Sigmoid colon (tissue), 4 donors: Measurements from ENCODE around the gene ZNF385C.

Source experiments
- EP300 ChIP-seq, 4 donors: sonication (generic); formaldehyde crosslinking; IDR thresholded peaks; one replicate each; pipeline ENCODE4 v1.6.1; 2017; ENCODE audit warnings: antibody characterized with exemption in 4 of 4
- POLR2A ChIP-seq, 2 donors: fragments of 450-650 bp; IDR thresholded peaks; one replicate each; pipeline ENCODE4 v1.6.1; 2016; ENCODE audit warnings: antibody characterized with exemption in 2 of 2, mild to moderate bottlenecking in 2 of 2, moderate library complexity in 2 of 2
- POLR2AphosphoS5 ChIP-seq, 4 donors: sonication (generic); formaldehyde crosslinking; IDR thresholded peaks; one replicate each; pipeline ENCODE4 v1.6.1; 2017; ENCODE audit warnings: antibody characterized with exemption in 4 of 4
- TF ChIP-seq, protein P1 (sequence below), 4 experiments: fragments of 450-650 bp in 3 of 4; fragments of 200-600 bp in 1 of 4; IDR thresholded peaks; one replicate each; pipeline ENCODE4 v1.5.1; 2016 to 2019; ENCODE audit warnings: antibody characterized with exemption in 4 of 4, mild to moderate bottlenecking in 3 of 4, moderate library complexity in 2 of 4

DNA sequence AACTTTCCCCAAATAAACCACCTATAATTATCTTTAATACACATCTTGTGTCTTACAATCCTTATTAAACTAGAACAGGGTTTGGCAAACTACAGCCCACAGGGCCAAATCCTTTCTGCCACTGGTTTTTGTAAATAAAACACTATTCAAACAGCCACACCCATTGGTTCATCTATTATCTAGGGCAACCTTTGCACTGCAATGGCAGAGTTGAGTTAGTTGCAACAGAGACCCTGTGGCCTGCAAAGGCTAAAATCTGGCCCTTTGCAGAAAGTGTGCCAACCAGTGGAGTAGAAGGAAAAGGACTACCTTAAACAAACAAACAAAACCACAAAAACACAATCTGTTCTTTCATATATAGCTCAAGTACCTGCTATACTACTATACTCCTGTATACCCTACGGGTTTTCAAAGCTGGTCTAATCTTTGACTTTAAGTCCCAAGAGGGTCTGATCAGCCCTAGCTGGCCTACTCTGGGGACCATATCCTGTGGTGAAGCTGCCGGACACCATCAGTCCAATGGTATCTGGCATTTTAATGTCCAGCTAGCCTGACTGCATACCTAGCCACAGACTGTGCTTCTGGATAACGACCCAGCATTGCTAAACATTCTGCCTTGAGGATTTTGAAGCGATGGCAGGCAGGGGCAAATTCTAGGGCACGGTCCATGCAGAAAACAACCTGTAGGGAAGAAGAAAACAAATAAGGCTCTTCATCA lies 108.4 kb downstream of the ZNF385C start:
- TF ChIP-seq, protein P1, sequence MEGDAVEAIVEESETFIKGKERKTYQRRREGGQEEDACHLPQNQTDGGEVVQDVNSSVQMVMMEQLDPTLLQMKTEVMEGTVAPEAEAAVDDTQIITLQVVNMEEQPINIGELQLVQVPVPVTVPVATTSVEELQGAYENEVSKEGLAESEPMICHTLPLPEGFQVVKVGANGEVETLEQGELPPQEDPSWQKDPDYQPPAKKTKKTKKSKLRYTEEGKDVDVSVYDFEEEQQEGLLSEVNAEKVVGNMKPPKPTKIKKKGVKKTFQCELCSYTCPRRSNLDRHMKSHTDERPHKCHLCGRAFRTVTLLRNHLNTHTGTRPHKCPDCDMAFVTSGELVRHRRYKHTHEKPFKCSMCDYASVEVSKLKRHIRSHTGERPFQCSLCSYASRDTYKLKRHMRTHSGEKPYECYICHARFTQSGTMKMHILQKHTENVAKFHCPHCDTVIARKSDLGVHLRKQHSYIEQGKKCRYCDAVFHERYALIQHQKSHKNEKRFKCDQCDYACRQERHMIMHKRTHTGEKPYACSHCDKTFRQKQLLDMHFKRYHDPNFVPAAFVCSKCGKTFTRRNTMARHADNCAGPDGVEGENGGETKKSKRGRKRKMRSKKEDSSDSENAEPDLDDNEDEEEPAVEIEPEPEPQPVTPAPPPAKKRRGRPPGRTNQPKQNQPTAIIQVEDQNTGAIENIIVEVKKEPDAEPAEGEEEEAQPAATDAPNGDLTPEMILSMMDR (IDR thresholded peaks at IDR 0.05) = no peak
- TF ChIP-seq POLR2AphosphoS5 (IDR thresholded peaks at IDR 0.05) (no peak), EP300 (IDR thresholded peaks at IDR 0.05) (no peak), POLR2A (IDR thresholded peaks at IDR 0.05) (no peak)
